HUES64 (cell line): ENCODE data around the gene KLHL4.

Source experiments
- H3K27ac ChIP-seq: 2 replicates; pipeline ENCODE4 v1.7.0; 2013; ENCODE audit warnings: low read depth, low read length, inconsistent platforms
- H3K27me3 ChIP-seq: 2 replicates; pipeline ENCODE4 v1.6.1; 2013; ENCODE audit warnings: mild to moderate bottlenecking, low read length; ENCODE audit not compliant: insufficient read depth
- H3K36me3 ChIP-seq: 2 replicates; pipeline ENCODE4 v1.6.1; 2013; ENCODE audit warnings: mild to moderate bottlenecking, low read length; ENCODE audit not compliant: insufficient read depth
- H3K4me1 ChIP-seq: 2 replicates; pipeline ENCODE4 v1.6.1; 2013; ENCODE audit warnings: mild to moderate bottlenecking, low read length, moderate library complexity; ENCODE audit not compliant: insufficient read depth
- H3K4me3 ChIP-seq: 2 replicates; pipeline ENCODE4 v1.5.1; 2013; ENCODE audit warnings: mild to moderate bottlenecking, low read length, moderate library complexity
- H3K9ac ChIP-seq: 2 replicates; pipeline ENCODE4 v1.6.1; 2013; ENCODE audit warnings: mild to moderate bottlenecking, low read depth, low read length
- H3K9me3 ChIP-seq: 2 replicates; pipeline ENCODE4 v1.6.1; 2013; ENCODE audit warnings: low read depth, low read length; ENCODE audit not compliant: insufficient read depth
- WGBS: fragments of 150-250, 120-280 bp; methylation state at CpG from one replicate; pipeline ENCODE4 v1.1.7; 2013; ENCODE audit warnings: missing lambda C conversion rate; 5-methylcytosine and 5-hydroxymethylcytosine counted together

The KLHL4 gene

DNA sequence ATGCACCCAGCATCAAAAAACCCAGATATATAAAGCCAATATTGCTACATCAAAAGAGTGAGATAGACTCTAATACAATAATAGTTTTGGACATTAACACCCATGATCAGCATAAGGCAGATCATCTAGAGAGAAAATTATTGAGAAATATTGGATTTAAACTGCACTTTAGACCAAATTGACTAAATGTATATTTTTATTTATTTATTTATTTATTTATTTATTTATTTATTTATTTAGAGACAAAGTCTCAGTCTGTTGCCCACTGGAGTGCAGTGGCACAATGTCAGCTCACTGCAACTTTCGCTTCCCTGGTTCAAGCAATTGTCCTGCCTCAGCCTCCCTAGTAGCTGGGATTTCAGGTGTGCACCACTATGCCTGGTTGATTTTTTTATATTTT, 193.0 kb downstream of the KLHL4 start:
- H3K4me3 ChIP-seq: no peak overlapping the region
- H3K4me1 ChIP-seq: no peaks in the 10 kb centered on the region
- no peaks in the 10 kb centered on the region for H3K36me3 ChIP-seq
- no peak overlapping the region for H3K27ac ChIP-seq
- H3K9ac ChIP-seq: no peak overlapping the region
- no peaks in the 10 kb centered on the region for H3K27me3 ChIP-seq
- WGBS: 100% methylated on average over 1 of the region's 1 CpG
- H3K9me3 ChIP-seq: no peaks in the 10 kb centered on the region
